Testis (tissue), 3 donors: Measurements from ENCODE around the gene RUSF1. TPM values are rescaled to one million over a fixed set of nuclear protein-coding genes. Genes with fewer than 3 reads are reported as not detected.
"Not testable (repeated sequence)": the region's sequence is repeated elsewhere in the genome, so short reads cannot be mapped to it uniquely, and the experiment has no call there.

Experiments
- DNase-seq: peaks from one replicate; pipeline ENCODE4 v3.0.0-alpha.2; 2019
- H3K27ac ChIP-seq, 2 donors: fragments of 200-600 bp; sonication (generic); one replicate each; pipeline ENCODE4 v1.5.1; 2019
- H3K27me3 ChIP-seq: fragments of 200-600 bp; sonication (generic); one replicate; pipeline ENCODE4 v1.5.1; 2019
- H3K36me3 ChIP-seq: fragments of 200-600 bp; sonication (generic); one replicate; pipeline ENCODE4 v1.5.1; 2017; ENCODE audit warnings: low read depth; ENCODE audit errors: missing control alignments
- H3K4me1 ChIP-seq: fragments of 200-600 bp; sonication (generic); one replicate; pipeline ENCODE4 v1.5.1; 2019
- H3K4me3 ChIP-seq, 2 donors: fragments of 200-600 bp; sonication (generic); one replicate each; pipeline ENCODE4 v1.5.1; 2017 to 2019
- H3K9me3 ChIP-seq: fragments of 200-600 bp; sonication (generic); one replicate; pipeline ENCODE4 v1.5.1; 2017
- CTCF ChIP-seq, 3 experiments: fragments of 450-650 bp in 2 of 3; fragments of 200-600 bp in 1 of 3; sonication (generic) in 1 of 3; IDR thresholded peaks; one replicate each; pipeline ENCODE4 v1.5.1; 2016 to 2019; ENCODE audit warnings: antibody characterized with exemption in 3 of 3, mild to moderate bottlenecking in 2 of 3, moderate library complexity in 1 of 3
- POLR2A ChIP-seq: fragments of 450-650 bp; IDR thresholded peaks from one replicate; pipeline ENCODE4 v1.6.1; 2017; ENCODE audit warnings: antibody characterized with exemption, mild to moderate bottlenecking, moderate library complexity
- WGBS, 2 donors: methylation state at CpG; one replicate each; pipeline ENCODE4 v1.1.5; 2018; 5-methylcytosine and 5-hydroxymethylcytosine counted together
- intact Hi-C: fragments of 100-400 bp; cut with DNase I; formaldehyde crosslinking; loops from one replicate; pipeline ENCODE4 v1.15.1; 2023; ENCODE audit warnings: low total_unique reads
- polyA plus RNA-seq: library from polyadenylated mRNA; stranded (reverse); fragments of 350-450 nt; fragmentation: Illumina TruSeq; extraction: RNeasy Lipid Tissue Mini Kit (QIAGEN cat#74804); gene quantifications from one replicate; pipeline ENCODE4 v1.2.3, GENCODE V29; 2014; ENCODE audit warnings: low read depth, low replicate concordance; ENCODE audit not compliant: insufficient read depth
- total RNA-seq, 2 donors: library from RNA; depleted of rRNA; stranded (reverse); fragments of >200 nt; gene quantifications; one replicate each; pipeline ENCODE4 v1.2.3, GENCODE V29; 2016

RUSF1 gene
- total and polyA plus RNA-seq, 3 donors from 2014 or later, result 75.8 to 124 (median 102) TPM

GRCh38 chr16:31527734-31528274 is 19.6 kb upstream of the RUSF1 start, which contains the start of gene AHSP:
TSS of gene AHSP (plus strand) at chr16:31527900. CDS start at chr16:31528140, 240 bp downstream.
- H3K36me3 ChIP-seq, result no peaks in the 10 kb centered on the region
- intact Hi-C loops, result no loop called here
- 29 to 53% methylated on average over 6 of the region's 6 CpGs for WGBS, 2 donors
- peaks cover 9% of the 10 kb centered on the region for H3K4me1 ChIP-seq
- no peaks in the 10 kb centered on the region for H3K9me3 ChIP-seq
- no peaks in the 10 kb centered on the region for H3K27me3 ChIP-seq
- peak within 1 kb of the TSS in 1 of 2 donors; percentile 53 for H3K4me3 ChIP-seq
- no peak for TF ChIP-seq POLR2A
- no peak for TF ChIP-seq CTCF (IDR thresholded peaks at IDR 0.05)
- DNase-seq, result no peak
- H3K27ac ChIP-seq, result no peak within 1 kb of the TSS

GRCh38 chr16:31525113-31525512 is 16.9 kb upstream of the RUSF1 start:
- H3K4me1 ChIP-seq, result peaks cover 9% of the 10 kb centered on the region
- no peaks in the 10 kb centered on the region for H3K9me3 ChIP-seq
- intact Hi-C loops, result no loop called here
- no peak overlapping the region for H3K4me3 ChIP-seq
- WGBS, 2 donors, result 90 to 91% methylated on average over 3 of the region's 3 CpGs
- no peaks in the 10 kb centered on the region for H3K36me3 ChIP-seq
- H3K27me3 ChIP-seq, result no peaks in the 10 kb centered on the region
- DNase-seq, result no peak
- H3K27ac ChIP-seq, result no peak overlapping the region
- TF ChIP-seq CTCF (IDR thresholded peaks at IDR 0.05) (no peak), POLR2A (no peak)

GRCh38 chr16:31523768-31524167 is 15.6 kb upstream of the RUSF1 start:
- H3K27ac ChIP-seq, intact Hi-C loops, H3K4me1 ChIP-seq, H3K27me3 ChIP-seq, DNase-seq, H3K4me3 ChIP-seq, H3K9me3 ChIP-seq, H3K36me3 ChIP-seq: not testable (repeated sequence)
- WGBS, 2 donors, result 40 to 83% methylated on average over 2 of the region's 6 CpGs

- intact Hi-C loops, result no loop called here
- TF ChIP-seq POLR2A (no peak), CTCF (IDR thresholded peaks at IDR 0.05) (no peak)
- Histone ChIP-seq H3K36me3 (no peaks in the 10 kb centered on the region), H3K9me3 (no peaks in the 10 kb centered on the region), H3K4me1 (no peaks in the 10 kb centered on the region), H3K27me3 (no peaks in the 10 kb centered on the region), H3K27ac (no peak overlapping the region), H3K4me3 (no peak overlapping the region)
- 89 to 91% methylated on average over 6 of the region's 6 CpGs for WGBS, 2 donors
- DNase-seq, result no peak
These were observed 13.9 kb upstream of the RUSF1 start for GRCh38 chr16:31522071-31522470.

- no peak for DNase-seq
- intact Hi-C loops, result no loop called here
- WGBS, 2 donors, result 77 to 97% methylated on average over 3 of the region's 3 CpGs
These were observed 13.2 kb upstream of the RUSF1 start for GRCh38 chr16:31521368-31521767.

More at GRCh38 chr16:31521368-31521767, 13.2 kb upstream of the RUSF1 start:
- H3K9me3 ChIP-seq, result no peaks in the 10 kb centered on the region
- no peak overlapping the region for H3K4me3 ChIP-seq
- no peaks in the 10 kb centered on the region for H3K4me1 ChIP-seq
- no peak overlapping the region for H3K27ac ChIP-seq
- H3K27me3 ChIP-seq, result no peaks in the 10 kb centered on the region
- H3K36me3 ChIP-seq, result no peaks in the 10 kb centered on the region
- TF ChIP-seq CTCF (IDR thresholded peaks at IDR 0.05) (no peak), POLR2A (no peak)
